Measurements from ENCODE around the gene AACS.
"Not testable (repeated sequence)": the region's sequence is repeated elsewhere in the genome, so short reads cannot be mapped to it uniquely, and the experiment has no call there.

Gene AACS

DNA sequence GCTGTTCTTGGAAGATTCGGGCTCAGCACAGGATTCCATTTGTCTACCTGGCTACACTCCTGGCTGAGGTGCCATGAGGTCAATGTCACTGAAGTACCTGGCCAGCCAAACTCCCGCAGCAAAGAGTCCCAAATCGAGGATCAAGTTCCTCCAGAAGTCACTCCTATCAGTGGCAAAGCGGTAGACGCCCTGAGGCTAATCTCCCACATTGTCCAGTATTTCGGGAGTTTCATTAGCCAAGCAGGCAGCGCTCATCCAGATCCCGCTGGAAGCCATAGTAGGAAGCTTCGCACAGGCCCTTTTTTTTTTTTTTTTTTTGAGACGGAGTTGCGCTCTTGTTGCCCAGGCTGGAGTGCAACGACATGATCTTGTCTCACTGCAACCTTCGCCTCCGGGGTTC lies 8.9 kb upstream of the AACS start:
- no peak for TF ChIP-seq EZH2phosphoT487 (IDR thresholded peaks at IDR 0.05; ENCODE audit: low read length)
- TF ChIP-seq, protein P1, sequence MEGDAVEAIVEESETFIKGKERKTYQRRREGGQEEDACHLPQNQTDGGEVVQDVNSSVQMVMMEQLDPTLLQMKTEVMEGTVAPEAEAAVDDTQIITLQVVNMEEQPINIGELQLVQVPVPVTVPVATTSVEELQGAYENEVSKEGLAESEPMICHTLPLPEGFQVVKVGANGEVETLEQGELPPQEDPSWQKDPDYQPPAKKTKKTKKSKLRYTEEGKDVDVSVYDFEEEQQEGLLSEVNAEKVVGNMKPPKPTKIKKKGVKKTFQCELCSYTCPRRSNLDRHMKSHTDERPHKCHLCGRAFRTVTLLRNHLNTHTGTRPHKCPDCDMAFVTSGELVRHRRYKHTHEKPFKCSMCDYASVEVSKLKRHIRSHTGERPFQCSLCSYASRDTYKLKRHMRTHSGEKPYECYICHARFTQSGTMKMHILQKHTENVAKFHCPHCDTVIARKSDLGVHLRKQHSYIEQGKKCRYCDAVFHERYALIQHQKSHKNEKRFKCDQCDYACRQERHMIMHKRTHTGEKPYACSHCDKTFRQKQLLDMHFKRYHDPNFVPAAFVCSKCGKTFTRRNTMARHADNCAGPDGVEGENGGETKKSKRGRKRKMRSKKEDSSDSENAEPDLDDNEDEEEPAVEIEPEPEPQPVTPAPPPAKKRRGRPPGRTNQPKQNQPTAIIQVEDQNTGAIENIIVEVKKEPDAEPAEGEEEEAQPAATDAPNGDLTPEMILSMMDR (IDR thresholded peaks at IDR 0.05; ENCODE audit: low read length): no peak
- no peak for TF ChIP-seq EZH2 (optimal IDR thresholded peaks at IDR 0.05; ENCODE audit: low read depth, low read length)
- H2AFZ ChIP-seq (ENCODE audit: low read length): no peak overlapping the region
- no peaks in the 10 kb centered on the region for H3K4me1 ChIP-seq (ENCODE audit: low read length)
- no peak overlapping the region for H3K9ac ChIP-seq (ENCODE audit: low read length)
- H3K9me2 ChIP-seq (replicated peaks; ENCODE audit: insufficient read depth, low read length): no peaks in the 10 kb centered on the region
- no peaks in the 10 kb centered on the region for H3K79me2 ChIP-seq (ENCODE audit: low read length)
- DNase-seq: no peak
- H3K27ac ChIP-seq (ENCODE audit: low read length): no peak overlapping the region
- H3K36me3 ChIP-seq (replicated peaks; ENCODE audit: insufficient read depth, low read length): no peaks in the 10 kb centered on the region
- no peak overlapping the region for H3K4me2 ChIP-seq (ENCODE audit: low read depth, low read length)
- no peaks in the 10 kb centered on the region for H3K9me3 ChIP-seq (replicated peaks; ENCODE audit: insufficient read depth, low read length)
- H3K27me3 ChIP-seq (replicated peaks; ENCODE audit: insufficient read depth, low read length): no peaks in the 10 kb centered on the region
- no peaks in the 10 kb centered on the region for H4K20me1 ChIP-seq (ENCODE audit: insufficient read depth, low read length)
- H3K4me3 ChIP-seq (ENCODE audit: low read length): no peak overlapping the region
- no peaks in the 10 kb centered on the region for H3F3A ChIP-seq (ENCODE audit: insufficient read depth, low read length)

GRCh38 chr12:125057708-125058107 lies 7.5 kb upstream of the AACS start:
- Histone ChIP-seq H3K9me3 (replicated peaks; ENCODE audit: insufficient read depth, low read length) (no peaks in the 10 kb centered on the region), H3K27me3 (replicated peaks; ENCODE audit: insufficient read depth, low read length) (no peaks in the 10 kb centered on the region), H3K9me2 (replicated peaks; ENCODE audit: insufficient read depth, low read length) (no peaks in the 10 kb centered on the region), H3K36me3 (replicated peaks; ENCODE audit: insufficient read depth, low read length) (no peaks in the 10 kb centered on the region), H3K9ac (ENCODE audit: low read length) (no peak overlapping the region), H2AFZ (ENCODE audit: low read length) (no peak overlapping the region), H3F3A (ENCODE audit: insufficient read depth, low read length) (no peaks in the 10 kb centered on the region), H4K20me1 (ENCODE audit: insufficient read depth, low read length) (no peaks in the 10 kb centered on the region), H3K4me2 (ENCODE audit: low read depth, low read length) (no peak overlapping the region), H3K4me1 (ENCODE audit: low read length) (no peaks in the 10 kb centered on the region), H3K27ac (ENCODE audit: low read length) (no peak overlapping the region), H3K4me3 (ENCODE audit: low read length) (no peak overlapping the region), H3K79me2 (ENCODE audit: low read length) (no peaks in the 10 kb centered on the region)
- TF ChIP-seq, protein P1 (IDR thresholded peaks at IDR 0.05; ENCODE audit: low read length): no peak
- TF ChIP-seq EZH2 (optimal IDR thresholded peaks at IDR 0.05; ENCODE audit: low read depth, low read length): no peak
- TF ChIP-seq EZH2phosphoT487 (IDR thresholded peaks at IDR 0.05; ENCODE audit: low read length): no peak
- DNase-seq: no peak

- H3K4me1 ChIP-seq (ENCODE audit: low read length): no peaks in the 10 kb centered on the region
- TF ChIP-seq EZH2 (optimal IDR thresholded peaks at IDR 0.05; ENCODE audit: low read depth, low read length): no peak
- TF ChIP-seq, protein P1 (IDR thresholded peaks at IDR 0.05; ENCODE audit: low read length): no peak
- no peak for TF ChIP-seq EZH2phosphoT487 (IDR thresholded peaks at IDR 0.05; ENCODE audit: low read length)
- H3F3A ChIP-seq (ENCODE audit: insufficient read depth, low read length): no peaks in the 10 kb centered on the region
- H3K4me2 ChIP-seq (ENCODE audit: low read depth, low read length): no peak overlapping the region
- H4K20me1 ChIP-seq (ENCODE audit: insufficient read depth, low read length): no peaks in the 10 kb centered on the region
- no peak for DNase-seq
- no peaks in the 10 kb centered on the region for H3K27me3 ChIP-seq (replicated peaks; ENCODE audit: insufficient read depth, low read length)
- H3K27ac ChIP-seq (ENCODE audit: low read length): no peak overlapping the region
- peaks cover 9% of the 10 kb centered on the region for H3K79me2 ChIP-seq (ENCODE audit: low read length)
- H3K36me3 ChIP-seq (replicated peaks; ENCODE audit: insufficient read depth, low read length): no peaks in the 10 kb centered on the region
- H3K9me2 ChIP-seq (replicated peaks; ENCODE audit: insufficient read depth, low read length): no peaks in the 10 kb centered on the region
- H3K9me3 ChIP-seq (replicated peaks; ENCODE audit: insufficient read depth, low read length): no peaks in the 10 kb centered on the region
- no peak overlapping the region for H3K4me3 ChIP-seq (ENCODE audit: low read length)
- H2AFZ ChIP-seq (ENCODE audit: low read length): no peak overlapping the region
- no peak overlapping the region for H3K9ac ChIP-seq (ENCODE audit: low read length)
These were observed 4.0 kb upstream of the AACS start for GRCh38 chr12:125061229-125061628.

- not testable (repeated sequence) for H2AFZ ChIP-seq (ENCODE audit: low read length); DNase-seq; H3K36me3 ChIP-seq (replicated peaks; ENCODE audit: insufficient read depth, low read length); H3K9ac ChIP-seq (ENCODE audit: low read length); H3K4me1 ChIP-seq (ENCODE audit: low read length); H3K9me2 ChIP-seq (replicated peaks; ENCODE audit: insufficient read depth, low read length); H3K27me3 ChIP-seq (replicated peaks; ENCODE audit: insufficient read depth, low read length); H4K20me1 ChIP-seq (ENCODE audit: insufficient read depth, low read length); H3K27ac ChIP-seq (ENCODE audit: low read length); H3K4me3 ChIP-seq (ENCODE audit: low read length); H3K4me2 ChIP-seq (ENCODE audit: low read depth, low read length); H3K9me3 ChIP-seq (replicated peaks; ENCODE audit: insufficient read depth, low read length); H3F3A ChIP-seq (ENCODE audit: insufficient read depth, low read length)
- peaks cover 18% of the 10 kb centered on the region for H3K79me2 ChIP-seq (ENCODE audit: low read length)
These were observed 1.7 kb upstream of the AACS start for GRCh38 chr12:125063522-125063921.

Measured in MM.1S (cell line).